ENCODE measurements around the gene APBB1IP. TPM values are rescaled to one million over a fixed set of nuclear protein-coding genes. Genes with fewer than 3 reads are reported as not detected.

The APBB1IP gene
- polyA plus RNA-seq, 2 donors, result 0.75 to 0.98 TPM

DNA sequence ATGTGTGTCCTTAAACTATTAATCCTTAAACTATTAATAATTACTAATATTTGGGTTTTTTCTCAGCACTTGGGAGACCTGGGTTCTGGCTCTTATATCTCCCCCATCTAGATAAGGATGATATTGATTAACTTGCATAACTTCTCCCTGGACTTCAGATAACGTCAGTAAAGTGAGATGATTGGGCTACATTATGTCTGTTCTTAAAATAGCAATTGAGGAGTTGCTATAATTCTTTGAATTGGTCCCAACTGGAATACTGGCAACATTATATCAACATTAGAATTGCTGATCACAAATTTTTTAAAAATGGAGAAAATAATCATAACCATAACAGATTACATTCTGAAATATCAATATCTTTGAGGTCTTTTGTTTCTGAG is 1.9 kb downstream of the APBB1IP start:
- Histone ChIP-seq H3K4me1 (ENCODE audit: control insufficient read depth in 2 of 2, insufficient read depth in 2 of 2, low read length in 1 of 2) (peaks cover 0 to 3% of the 10 kb centered on the region in 2 donors), H3K27ac (ENCODE audit: low read depth in 2 of 2, low read length in 1 of 2) (no peak overlapping the region), H3K9me3 (ENCODE audit: control insufficient read depth in 2 of 2, insufficient read depth in 1 of 2, low read depth in 1 of 2, low read length in 1 of 2) (no peaks in the 10 kb centered on the region), H3K27me3 (ENCODE audit: control insufficient read depth in 1 of 2, insufficient read depth in 2 of 2, low read length in 2 of 2) (no peaks in the 10 kb centered on the region), H3K36me3 (ENCODE audit: control insufficient read depth in 2 of 2, insufficient read depth in 2 of 2, low read length in 1 of 2) (no peaks in the 10 kb centered on the region), H3K4me3 (ENCODE audit: low read depth in 1 of 2, low read length in 2 of 2) (no peak overlapping the region)
- WGBS, 2 donors, result 27 to 32% methylated on average over 1 of the region's 1 CpG

GRCh38 chr10:26441491-26442214 is 3.5 kb downstream of the APBB1IP start:
- H3K27me3 ChIP-seq (ENCODE audit: control insufficient read depth in 1 of 2, insufficient read depth in 2 of 2, low read length in 2 of 2), result no peaks in the 10 kb centered on the region
- 69 to 74% methylated on average over 7 of the region's 7 CpGs for WGBS, 2 donors
- H3K36me3 ChIP-seq (ENCODE audit: control insufficient read depth in 2 of 2, insufficient read depth in 2 of 2, low read length in 1 of 2), result no peaks in the 10 kb centered on the region
- H3K27ac ChIP-seq (ENCODE audit: low read depth in 2 of 2, low read length in 1 of 2), result peak overlapping the region in 1 of 2 donors; percentile 4
- no peak overlapping the region for H3K4me3 ChIP-seq (ENCODE audit: low read depth in 1 of 2, low read length in 2 of 2)
- no peaks in the 10 kb centered on the region for H3K9me3 ChIP-seq (ENCODE audit: control insufficient read depth in 2 of 2, insufficient read depth in 1 of 2, low read depth in 1 of 2, low read length in 1 of 2)
- H3K4me1 ChIP-seq (ENCODE audit: control insufficient read depth in 2 of 2, insufficient read depth in 2 of 2, low read length in 1 of 2), result peaks cover 0 to 3% of the 10 kb centered on the region in 2 donors

- 71 to 80% methylated on average over 8 of the region's 8 CpGs for WGBS, 2 donors
- Histone ChIP-seq H3K4me1 (ENCODE audit: control insufficient read depth in 2 of 2, insufficient read depth in 2 of 2, low read length in 1 of 2) (no peaks in the 10 kb centered on the region), H3K9me3 (ENCODE audit: control insufficient read depth in 2 of 2, insufficient read depth in 1 of 2, low read depth in 1 of 2, low read length in 1 of 2) (no peaks in the 10 kb centered on the region), H3K4me3 (ENCODE audit: low read depth in 1 of 2, low read length in 2 of 2) (no peak overlapping the region), H3K36me3 (ENCODE audit: control insufficient read depth in 2 of 2, insufficient read depth in 2 of 2, low read length in 1 of 2) (no peaks in the 10 kb centered on the region), H3K27me3 (ENCODE audit: control insufficient read depth in 1 of 2, insufficient read depth in 2 of 2, low read length in 2 of 2) (no peaks in the 10 kb centered on the region), H3K27ac (ENCODE audit: low read depth in 2 of 2, low read length in 1 of 2) (no peak overlapping the region)
These were observed 7.4 kb downstream of the APBB1IP start for GRCh38 chr10:26445411-26446031.

DNA sequence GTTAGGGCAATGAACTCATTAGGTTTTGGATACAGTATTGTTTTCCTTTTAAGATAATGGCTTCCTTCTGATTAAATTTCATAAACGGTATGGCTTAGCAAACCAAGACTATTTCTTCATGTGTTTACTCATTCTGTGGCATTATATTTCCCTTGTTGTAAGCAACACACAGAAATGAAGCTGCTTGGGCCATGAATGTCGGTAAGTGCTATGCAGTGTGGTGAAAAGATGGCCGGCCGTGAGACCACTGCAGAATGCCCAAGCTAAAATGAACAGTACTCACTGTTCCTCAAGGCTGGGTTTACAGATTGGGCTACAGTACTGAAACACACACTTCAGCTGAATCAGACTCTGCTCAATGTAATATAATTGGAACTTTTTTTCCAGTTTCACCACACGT is 8.1 kb downstream of the APBB1IP start:
- no peaks in the 10 kb centered on the region for H3K36me3 ChIP-seq (ENCODE audit: control insufficient read depth in 2 of 2, insufficient read depth in 2 of 2, low read length in 1 of 2)
- no peaks in the 10 kb centered on the region for H3K9me3 ChIP-seq (ENCODE audit: control insufficient read depth in 2 of 2, insufficient read depth in 1 of 2, low read depth in 1 of 2, low read length in 1 of 2)
- no peak overlapping the region for H3K4me3 ChIP-seq (ENCODE audit: low read depth in 1 of 2, low read length in 2 of 2)
- no peaks in the 10 kb centered on the region for H3K27me3 ChIP-seq (ENCODE audit: control insufficient read depth in 1 of 2, insufficient read depth in 2 of 2, low read length in 2 of 2)
- H3K4me1 ChIP-seq (ENCODE audit: control insufficient read depth in 2 of 2, insufficient read depth in 2 of 2, low read length in 1 of 2), result no peaks in the 10 kb centered on the region
- H3K27ac ChIP-seq (ENCODE audit: low read depth in 2 of 2, low read length in 1 of 2), result no peak overlapping the region
- 69 to 73% methylated on average over 5 of the region's 5 CpGs for WGBS, 2 donors

GRCh38 chr10:26448292-26448691 is 10.2 kb downstream of the APBB1IP start:
- H3K27me3 ChIP-seq (ENCODE audit: control insufficient read depth in 1 of 2, insufficient read depth in 2 of 2, low read length in 2 of 2), result no peaks in the 10 kb centered on the region
- H3K27ac ChIP-seq (ENCODE audit: low read depth in 2 of 2, low read length in 1 of 2), result no peak overlapping the region
- H3K4me1 ChIP-seq (ENCODE audit: control insufficient read depth in 2 of 2, insufficient read depth in 2 of 2, low read length in 1 of 2), result no peaks in the 10 kb centered on the region
- H3K9me3 ChIP-seq (ENCODE audit: control insufficient read depth in 2 of 2, insufficient read depth in 1 of 2, low read depth in 1 of 2, low read length in 1 of 2), result peaks cover 0 to 2% of the 10 kb centered on the region in 2 donors
- H3K4me3 ChIP-seq (ENCODE audit: low read depth in 1 of 2, low read length in 2 of 2), result no peak overlapping the region
- no peaks in the 10 kb centered on the region for H3K36me3 ChIP-seq (ENCODE audit: control insufficient read depth in 2 of 2, insufficient read depth in 2 of 2, low read length in 1 of 2)

- Histone ChIP-seq H3K4me3 (ENCODE audit: low read depth in 1 of 2, low read length in 2 of 2) (no peak overlapping the region), H3K36me3 (ENCODE audit: control insufficient read depth in 2 of 2, insufficient read depth in 2 of 2, low read length in 1 of 2) (no peaks in the 10 kb centered on the region), H3K27me3 (ENCODE audit: control insufficient read depth in 1 of 2, insufficient read depth in 2 of 2, low read length in 2 of 2) (no peaks in the 10 kb centered on the region), H3K4me1 (ENCODE audit: control insufficient read depth in 2 of 2, insufficient read depth in 2 of 2, low read length in 1 of 2) (no peaks in the 10 kb centered on the region), H3K9me3 (ENCODE audit: control insufficient read depth in 2 of 2, insufficient read depth in 1 of 2, low read depth in 1 of 2, low read length in 1 of 2) (peaks cover 0 to 3% of the 10 kb centered on the region in 2 donors), H3K27ac (ENCODE audit: low read depth in 2 of 2, low read length in 1 of 2) (no peak overlapping the region)
- 65 to 72% methylated on average over 8 of the region's 8 CpGs for WGBS, 2 donors
These were observed 10.7 kb downstream of the APBB1IP start for GRCh38 chr10:26448706-26449435.

DNA sequence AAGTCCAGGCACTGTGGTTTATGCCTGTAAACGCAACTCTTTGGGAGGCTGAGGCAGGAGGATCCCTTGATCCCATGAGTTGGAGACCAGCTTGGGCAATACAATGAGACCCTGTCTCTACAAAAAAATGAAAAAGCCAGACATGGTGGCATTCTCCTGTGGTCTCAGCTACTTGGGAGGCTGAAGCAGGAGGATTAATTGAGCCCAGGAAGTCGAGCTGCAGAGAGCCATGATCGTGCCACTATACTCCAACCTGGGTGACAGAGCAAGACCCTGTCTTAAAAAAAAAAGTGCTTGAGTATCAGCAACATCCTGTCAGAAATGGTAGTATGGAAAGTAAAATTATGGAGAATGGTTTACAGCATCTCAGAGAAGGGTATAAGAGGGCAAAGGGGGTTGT is 11.6 kb downstream of the APBB1IP start:
- H3K9me3 ChIP-seq (ENCODE audit: control insufficient read depth in 2 of 2, insufficient read depth in 1 of 2, low read depth in 1 of 2, low read length in 1 of 2), result peaks cover 0 to 3% of the 10 kb centered on the region in 2 donors
- 57 to 67% methylated on average over 3 of the region's 3 CpGs for WGBS, 2 donors
- H3K27ac ChIP-seq (ENCODE audit: low read depth in 2 of 2, low read length in 1 of 2), result no peak overlapping the region
- H3K4me1 ChIP-seq (ENCODE audit: control insufficient read depth in 2 of 2, insufficient read depth in 2 of 2, low read length in 1 of 2), result no peaks in the 10 kb centered on the region
- no peak overlapping the region for H3K4me3 ChIP-seq (ENCODE audit: low read depth in 1 of 2, low read length in 2 of 2)
- no peaks in the 10 kb centered on the region for H3K36me3 ChIP-seq (ENCODE audit: control insufficient read depth in 2 of 2, insufficient read depth in 2 of 2, low read length in 1 of 2)
- H3K27me3 ChIP-seq (ENCODE audit: control insufficient read depth in 1 of 2, insufficient read depth in 2 of 2, low read length in 2 of 2), result no peaks in the 10 kb centered on the region

GRCh38 chr10:26451903-26452302 is 13.8 kb downstream of the APBB1IP start:
- Histone ChIP-seq H3K9me3 (ENCODE audit: control insufficient read depth in 2 of 2, insufficient read depth in 1 of 2, low read depth in 1 of 2, low read length in 1 of 2) (peaks cover 0 to 3% of the 10 kb centered on the region in 2 donors), H3K4me1 (ENCODE audit: control insufficient read depth in 2 of 2, insufficient read depth in 2 of 2, low read length in 1 of 2) (no peaks in the 10 kb centered on the region), H3K36me3 (ENCODE audit: control insufficient read depth in 2 of 2, insufficient read depth in 2 of 2, low read length in 1 of 2) (no peaks in the 10 kb centered on the region), H3K27ac (ENCODE audit: low read depth in 2 of 2, low read length in 1 of 2) (no peak overlapping the region), H3K4me3 (ENCODE audit: low read depth in 1 of 2, low read length in 2 of 2) (no peak overlapping the region), H3K27me3 (ENCODE audit: control insufficient read depth in 1 of 2, insufficient read depth in 2 of 2, low read length in 2 of 2) (no peaks in the 10 kb centered on the region)
- WGBS, 2 donors, result 28 to 35% methylated on average over 4 of the region's 4 CpGs

GRCh38 chr10:26453850-26454249 is 15.7 kb downstream of the APBB1IP start:
- WGBS, 2 donors, result 76 to 86% methylated on average over 2 of the region's 2 CpGs
- Histone ChIP-seq H3K4me3 (ENCODE audit: low read depth in 1 of 2, low read length in 2 of 2) (no peak overlapping the region), H3K4me1 (ENCODE audit: control insufficient read depth in 2 of 2, insufficient read depth in 2 of 2, low read length in 1 of 2) (no peaks in the 10 kb centered on the region), H3K27me3 (ENCODE audit: control insufficient read depth in 1 of 2, insufficient read depth in 2 of 2, low read length in 2 of 2) (no peaks in the 10 kb centered on the region), H3K9me3 (ENCODE audit: control insufficient read depth in 2 of 2, insufficient read depth in 1 of 2, low read depth in 1 of 2, low read length in 1 of 2) (peaks cover 0 to 3% of the 10 kb centered on the region in 2 donors), H3K36me3 (ENCODE audit: control insufficient read depth in 2 of 2, insufficient read depth in 2 of 2, low read length in 1 of 2) (no peaks in the 10 kb centered on the region), H3K27ac (ENCODE audit: low read depth in 2 of 2, low read length in 1 of 2) (no peak overlapping the region)

Data from esophagus (tissue), 2 donors.